ENCODE results near the gene PHF5A.

PHF5A gene

DNA sequence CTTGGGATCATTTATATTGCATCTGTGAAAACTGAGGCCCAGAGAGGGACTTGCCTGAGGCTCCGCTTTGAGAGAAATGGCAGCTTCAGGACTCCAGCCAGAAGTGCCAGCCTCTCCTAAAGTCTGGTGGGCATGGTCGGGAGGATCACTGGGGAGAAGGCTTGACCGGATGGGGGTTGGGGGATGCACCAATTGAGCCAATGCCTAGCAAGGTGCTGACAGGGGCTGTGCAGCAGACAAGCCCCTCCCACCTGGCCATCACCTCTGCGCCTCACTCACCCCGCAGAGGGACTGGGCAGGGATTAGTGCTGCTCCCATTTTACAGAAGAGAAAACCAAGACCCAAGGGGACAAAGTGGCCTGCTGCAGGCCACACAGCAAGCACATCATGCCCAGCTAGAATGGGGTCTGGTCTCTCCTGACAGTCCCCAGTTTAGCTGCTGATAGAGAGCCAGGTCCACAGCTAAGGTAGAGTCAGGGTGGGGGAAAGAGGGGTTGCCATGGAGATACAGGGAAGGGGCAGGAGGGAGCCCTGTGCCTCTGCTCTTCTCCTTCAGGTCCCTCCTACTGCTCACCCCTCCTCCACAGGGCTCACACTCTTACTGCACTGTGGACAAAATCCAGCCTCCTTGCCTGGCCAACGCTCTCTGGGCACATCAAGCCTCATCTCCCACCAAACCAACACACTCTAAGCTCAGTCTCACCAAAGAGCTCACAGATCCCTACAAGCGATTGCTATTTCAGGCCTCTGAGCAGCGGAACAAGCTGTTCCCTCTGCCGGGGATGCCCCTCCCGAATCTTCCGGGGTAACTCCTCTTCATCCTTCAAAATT, 57.3 kb downstream of the PHF5A start:
- no peak for DNase-seq (ENCODE audit: low spot score)

DNA sequence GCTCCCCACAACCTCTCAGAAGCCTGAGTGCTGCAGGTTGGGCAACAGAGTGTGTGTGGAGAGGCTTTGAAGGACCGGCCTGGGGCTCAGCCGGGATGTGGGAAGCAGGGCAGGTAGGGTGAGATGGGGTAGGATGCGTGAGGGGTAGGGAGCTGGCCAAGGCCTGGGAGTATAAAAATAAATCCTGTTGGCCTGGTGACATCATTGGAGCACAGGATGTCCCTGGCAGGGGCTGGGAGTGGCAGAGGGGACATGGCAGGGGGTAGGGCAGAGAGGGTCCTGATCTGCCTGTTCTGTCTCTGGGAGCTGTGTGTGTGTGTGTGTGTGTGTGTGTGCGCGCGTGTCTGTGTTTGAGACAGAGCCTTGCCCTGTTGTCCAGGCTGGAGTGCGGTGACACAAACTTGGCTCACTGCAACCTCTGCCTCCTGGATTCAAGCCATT, 58.2 kb downstream of the PHF5A start:
- DNase-seq (ENCODE audit: low spot score) = no peak
